CD8-positive, alpha-beta memory T cell (primary cell): Measurements from ENCODE around the gene GALNS. TPM values are rescaled to one million over a fixed set of nuclear protein-coding genes. Genes with fewer than 3 reads are reported as not detected.

Source experiments
- CTCF ChIA-PET: fragments of 350-600 bp; sonication (Branson Sonifier 250); formaldehyde crosslinking; loops from one replicate; lab custom pipeline; 2021; ENCODE audit warnings: antibody characterized with exemption; lab: Charles Lee
- POLR2A ChIA-PET: fragments of 350-600 bp; sonication (Branson Sonifier 250); formaldehyde crosslinking; loops from one replicate; lab custom pipeline; 2021; ENCODE audit warnings: antibody characterized with exemption; lab: Charles Lee
- DNase-seq, 5 donors: peaks; one replicate each; pipeline versions ENCODE4 v3.0.0 to v3.0.0-alpha.2; 2020 to 2022; ENCODE audit warnings: mixed read lengths in 1 of 5
- H3K27ac ChIP-seq: one replicate; pipeline ENCODE4 v1.7.0; 2013; ENCODE audit warnings: low read depth, mild to moderate bottlenecking, low read length, moderate library complexity
- H3K27me3 ChIP-seq: 2 replicates; pipeline ENCODE4 v1.7.0; 2013; ENCODE audit warnings: low read length, mild to moderate bottlenecking; ENCODE audit not compliant: insufficient read depth, poor library complexity, severe bottlenecking
- H3K36me3 ChIP-seq: 2 replicates; pipeline ENCODE4 v1.7.0; 2013; ENCODE audit warnings: mild to moderate bottlenecking, low read length, moderate library complexity; ENCODE audit not compliant: insufficient read depth
- H3K4me1 ChIP-seq: 2 replicates; pipeline ENCODE4 v1.7.0; 2013; ENCODE audit warnings: mild to moderate bottlenecking, low read length, moderate library complexity; ENCODE audit not compliant: insufficient read depth
- H3K4me3 ChIP-seq: 2 replicates; pipeline ENCODE4 v1.7.0; 2013; ENCODE audit warnings: mild to moderate bottlenecking, low read length
- H3K9me3 ChIP-seq: 2 replicates; pipeline ENCODE4 v1.7.0; 2013; ENCODE audit warnings: mild to moderate bottlenecking, low read length
- H3K27ac Mint-ChIP-seq, 8 donors: one replicate each; pipeline ENCODE4 v1.8.0; 2020 to 2021; ENCODE audit warnings: mixed read lengths in 8 of 8, mild to moderate bottlenecking in 6 of 8, inconsistent platforms in 3 of 8, moderate library complexity in 3 of 8
- H3K27me3 Mint-ChIP-seq, 2 donors: one replicate each; pipeline ENCODE4 v1.8.0; 2020 to 2021; ENCODE audit warnings: mixed read lengths in 2 of 2, mild to moderate bottlenecking in 1 of 2, moderate library complexity in 1 of 2
- H3K36me3 Mint-ChIP-seq, 3 donors: one replicate each; pipeline ENCODE4 v1.8.0; 2020 to 2021; ENCODE audit warnings: mixed read lengths in 3 of 3, inconsistent platforms in 1 of 3, mild to moderate bottlenecking in 1 of 3
- H3K4me1 Mint-ChIP-seq, 3 donors: one replicate each; pipeline ENCODE4 v1.8.0; 2020 to 2021; ENCODE audit warnings: mixed read lengths in 3 of 3, inconsistent platforms in 1 of 3, mild to moderate bottlenecking in 1 of 3
- H3K4me3 Mint-ChIP-seq, 7 donors: one replicate each; pipeline ENCODE4 v1.8.0; 2020 to 2021; ENCODE audit warnings: mixed read lengths in 7 of 7, mild to moderate bottlenecking in 6 of 7, moderate library complexity in 4 of 7, inconsistent platforms in 2 of 7
- H3K9me3 Mint-ChIP-seq, 5 donors: one replicate each; pipeline ENCODE4 v1.8.0; 2020 to 2022; ENCODE audit warnings: mixed read lengths in 5 of 5, mild to moderate bottlenecking in 3 of 5, moderate library complexity in 2 of 5, inconsistent platforms in 1 of 5
- polyA plus RNA-seq: library from polyadenylated mRNA; unstranded; fragments of 300-500 nt; fragmentation: Illumina TruSeq; gene quantifications from one replicate; pipeline ENCODE4 v1.2.3, GENCODE V29; 2021
- total RNA-seq, 2 experiments: library from RNA; stranded (reverse); gene quantifications; one replicate each; pipeline ENCODE4 v1.2.3, GENCODE V29; 2021

GALNS gene
- total and polyA plus RNA-seq, 3 experiments from 2014 or later = 13.0 to 22.5 (median 19.2) TPM

DNA sequence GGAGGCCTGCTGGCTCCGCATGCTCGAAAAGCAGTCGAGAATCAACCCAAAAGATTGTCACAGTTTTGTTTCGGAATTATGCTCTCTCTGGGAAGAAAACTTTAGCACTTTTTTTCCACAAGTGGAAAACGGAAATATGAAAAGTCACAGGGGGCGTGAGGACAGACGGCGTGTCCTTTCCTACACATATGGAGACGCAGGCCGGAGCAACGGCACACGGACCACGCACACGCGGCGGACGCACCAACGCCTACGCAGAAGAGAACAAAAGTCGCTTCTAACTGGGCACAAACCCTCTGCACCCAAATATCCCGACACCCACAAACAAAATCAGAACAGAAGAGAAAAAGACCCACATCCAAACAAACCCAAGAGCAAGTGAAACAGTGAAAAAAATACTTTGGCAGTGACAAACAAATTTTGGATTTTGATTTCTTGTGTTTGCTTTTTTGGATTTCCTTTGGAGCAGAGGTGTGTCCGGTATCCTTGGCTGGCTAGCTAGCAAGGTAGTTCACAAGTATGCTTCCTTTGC, 19.0 kb upstream of the GALNS start:
- Histone ChIP-seq H3K4me3 (no peak overlapping the region), H3K27ac (no peak overlapping the region), H3K27me3 (peaks cover 6% of the 10 kb centered on the region), H3K36me3 (no peaks in the 10 kb centered on the region), H3K9me3 (no peaks in the 10 kb centered on the region), H3K4me1 (no peaks in the 10 kb centered on the region)
- ChIA-PET POLR2A (no interaction called here), CTCF (no interaction called here)
- no peaks in the 10 kb centered on the region for H3K4me1 Mint-ChIP-seq
- no peak overlapping the region for H3K4me3 Mint-ChIP-seq
- DNase-seq = no peak
- H3K27me3 Mint-ChIP-seq = peaks cover 3 to 14% of the 10 kb centered on the region in 2 donors
- no peaks in the 10 kb centered on the region for H3K9me3 Mint-ChIP-seq
- H3K27ac Mint-ChIP-seq = no peak overlapping the region
- H3K36me3 Mint-ChIP-seq = no peaks in the 10 kb centered on the region

DNA sequence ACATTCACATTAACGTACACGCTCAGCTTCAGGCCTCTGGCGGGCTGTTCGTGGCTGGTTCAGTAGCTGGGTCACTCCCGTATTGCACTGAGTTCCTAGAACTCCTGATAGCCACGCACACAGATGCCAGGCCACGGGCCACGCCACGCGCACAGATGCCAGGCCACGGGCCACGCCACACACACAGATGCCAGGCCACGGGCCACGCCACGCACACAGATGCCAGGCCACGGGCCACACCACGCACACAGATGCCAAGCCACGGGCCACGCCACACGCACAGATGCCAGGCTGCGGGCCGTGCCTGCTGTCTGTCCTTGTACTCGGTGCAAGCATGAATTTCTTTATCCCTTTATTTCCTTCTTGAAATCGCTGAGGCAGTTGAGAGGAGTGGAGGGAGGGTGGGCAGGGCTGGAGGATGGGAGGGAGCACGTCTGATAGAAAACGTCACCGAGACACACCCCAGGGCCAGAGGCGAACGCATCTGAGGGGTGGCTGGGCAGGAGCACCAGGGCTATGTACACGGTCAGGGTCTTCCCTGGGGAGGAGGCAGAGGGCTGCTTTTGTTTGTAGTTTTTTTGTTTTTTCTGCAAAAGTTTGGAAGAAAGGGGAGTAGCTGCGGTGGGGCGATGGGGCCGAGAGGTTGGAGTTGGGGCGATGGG, 18.3 kb upstream of the GALNS start:
- no peaks in the 10 kb centered on the region for H3K4me1 ChIP-seq
- ChIA-PET POLR2A (no interaction called here), CTCF (no interaction called here)
- Mint-ChIP-seq H3K4me3 (no peak overlapping the region), H3K4me1 (peaks cover 0 to 3% (median 0%) of the 10 kb centered on the region in 3 donors), H3K27me3 (peaks cover 3 to 20% of the 10 kb centered on the region in 2 donors), H3K9me3 (no peaks in the 10 kb centered on the region), H3K27ac (no peak overlapping the region), H3K36me3 (no peaks in the 10 kb centered on the region)
- DNase-seq = no peak
- H3K27me3 ChIP-seq = peaks cover 6% of the 10 kb centered on the region
- no peaks in the 10 kb centered on the region for H3K36me3 ChIP-seq
- no peak overlapping the region for H3K27ac ChIP-seq
- no peaks in the 10 kb centered on the region for H3K9me3 ChIP-seq
- no peak overlapping the region for H3K4me3 ChIP-seq

DNA sequence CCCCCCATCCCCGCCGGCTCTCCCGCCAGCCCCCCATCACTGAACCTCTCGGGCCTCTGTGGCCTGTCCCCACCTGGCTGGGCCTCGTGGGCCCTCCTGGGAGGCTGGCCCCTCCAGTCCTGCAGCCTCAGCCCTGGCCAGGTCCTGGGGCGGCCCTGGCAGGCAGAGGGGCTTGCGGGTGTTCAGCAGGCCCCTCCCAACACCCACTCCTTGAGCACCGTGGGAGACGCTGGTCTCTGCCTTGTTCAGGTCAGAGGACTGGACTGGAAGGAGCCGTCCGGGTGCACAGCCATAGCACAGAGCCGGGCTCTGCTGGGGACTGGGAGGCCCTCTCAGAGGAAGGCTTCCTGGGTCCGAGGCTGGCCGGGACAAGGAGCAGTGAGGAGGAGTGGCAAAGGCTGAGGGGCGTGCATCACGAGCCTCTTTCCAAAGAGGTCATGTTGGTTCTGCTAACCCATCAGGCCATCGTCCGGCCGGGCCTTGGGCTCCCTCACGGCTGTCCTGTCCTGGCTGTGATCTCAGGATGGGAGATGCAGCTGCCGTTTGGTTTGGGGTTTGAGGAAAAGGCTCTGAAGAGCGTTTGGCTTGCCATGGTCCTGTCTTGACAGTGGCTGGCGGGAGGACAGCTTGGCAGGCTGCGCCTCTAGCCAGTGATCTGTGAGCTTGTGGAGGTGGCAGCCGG, 16.0 kb upstream of the GALNS start:
- no peaks in the 10 kb centered on the region for H3K36me3 ChIP-seq
- no peak overlapping the region for H3K4me3 ChIP-seq
- no peaks in the 10 kb centered on the region for H3K9me3 ChIP-seq
- H3K4me1 ChIP-seq = no peaks in the 10 kb centered on the region
- Mint-ChIP-seq H3K36me3 (no peaks in the 10 kb centered on the region), H3K4me3 (no peak overlapping the region), H3K9me3 (no peaks in the 10 kb centered on the region), H3K4me1 (peaks cover 0 to 3% (median 0%) of the 10 kb centered on the region in 3 donors), H3K27me3 (peaks cover 3 to 24% of the 10 kb centered on the region in 2 donors), H3K27ac (no peak overlapping the region)
- no peak for DNase-seq
- CTCF ChIA-PET = no interaction called here
- peaks cover 6% of the 10 kb centered on the region for H3K27me3 ChIP-seq
- H3K27ac ChIP-seq = no peak overlapping the region
- POLR2A ChIA-PET = no interaction called here

DNA sequence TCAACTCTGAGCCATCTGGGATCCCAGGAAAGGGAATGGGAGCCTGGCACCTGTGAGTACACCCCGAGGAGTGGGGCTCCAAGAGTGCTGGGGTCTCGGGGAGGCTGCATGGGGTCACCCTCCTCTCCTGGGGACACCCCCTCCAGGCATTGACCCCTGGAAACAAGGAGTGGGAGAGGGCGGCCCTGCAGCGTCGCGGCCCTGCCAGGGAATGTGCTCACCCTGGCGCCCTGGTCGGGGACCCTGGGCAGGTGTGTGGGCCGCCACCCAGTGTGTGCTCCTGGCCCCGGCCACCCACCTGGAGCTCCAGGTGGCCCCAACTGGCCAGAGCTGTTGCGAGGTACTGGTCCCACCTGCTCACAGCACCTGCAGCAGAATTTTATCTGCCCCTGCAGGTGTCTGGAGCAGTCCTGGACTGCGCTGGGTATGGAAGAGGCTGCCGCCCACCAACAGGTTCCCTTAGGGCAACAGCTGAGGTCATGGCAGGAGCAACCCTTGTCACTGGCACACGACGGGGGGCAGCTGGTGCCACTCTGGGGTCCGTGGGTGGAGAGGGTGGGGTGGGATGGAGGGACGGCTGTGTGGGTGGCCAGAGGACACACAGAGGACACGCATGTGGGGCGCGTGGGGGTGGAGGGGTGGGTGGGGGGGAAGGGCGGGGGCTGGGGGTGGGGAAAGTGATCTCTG, 15.1 kb upstream of the GALNS start:
- CTCF ChIA-PET = no interaction called here
- H3K9me3 ChIP-seq = no peaks in the 10 kb centered on the region
- no peak overlapping the region for H3K27ac Mint-ChIP-seq
- no peak overlapping the region for H3K4me3 ChIP-seq
- peak overlapping the region; percentile 4 for H3K27ac ChIP-seq
- H3K9me3 Mint-ChIP-seq = no peaks in the 10 kb centered on the region
- H3K36me3 ChIP-seq = no peaks in the 10 kb centered on the region
- H3K4me1 Mint-ChIP-seq = peaks cover 0 to 3% (median 0%) of the 10 kb centered on the region in 3 donors
- H3K27me3 Mint-ChIP-seq = peaks cover 3 to 24% of the 10 kb centered on the region in 2 donors
- no peaks in the 10 kb centered on the region for H3K36me3 Mint-ChIP-seq
- H3K4me1 ChIP-seq = no peaks in the 10 kb centered on the region
- POLR2A ChIA-PET = no interaction called here
- peaks cover 6% of the 10 kb centered on the region for H3K27me3 ChIP-seq
- DNase-seq = no peak
- H3K4me3 Mint-ChIP-seq = no peak overlapping the region

DNA sequence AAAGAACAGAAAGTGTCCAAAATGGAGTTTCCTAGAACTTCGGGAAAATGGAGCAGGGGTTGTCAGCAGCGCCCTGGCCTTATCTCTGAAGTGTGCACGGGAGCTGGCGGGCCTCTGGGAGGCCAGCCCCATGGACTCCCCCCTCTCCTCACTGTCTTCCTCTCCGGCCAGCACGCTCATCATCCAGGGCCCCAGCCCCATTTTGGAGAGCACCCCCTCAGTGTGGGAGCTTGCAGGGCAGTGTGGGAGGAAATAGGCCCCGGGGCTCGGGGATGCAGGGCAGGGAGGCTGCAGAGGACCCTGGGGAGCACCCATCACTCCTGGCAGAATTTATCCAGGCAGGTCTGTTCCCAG, 14.6 kb upstream of the GALNS start:
- no peaks in the 10 kb centered on the region for H3K4me1 ChIP-seq
- H3K9me3 ChIP-seq = no peaks in the 10 kb centered on the region
- H3K27me3 ChIP-seq = peaks cover 6% of the 10 kb centered on the region
- Mint-ChIP-seq H3K4me1 (peaks cover 0 to 3% (median 0%) of the 10 kb centered on the region in 3 donors), H3K36me3 (no peaks in the 10 kb centered on the region), H3K9me3 (no peaks in the 10 kb centered on the region), H3K27ac (no peak overlapping the region), H3K27me3 (peaks cover 2 to 21% of the 10 kb centered on the region in 2 donors), H3K4me3 (no peak overlapping the region)
- no peaks in the 10 kb centered on the region for H3K36me3 ChIP-seq
- ChIA-PET CTCF (no interaction called here), POLR2A (no interaction called here)
- H3K27ac ChIP-seq = peak overlapping the region; percentile 4
- no peak for DNase-seq
- H3K4me3 ChIP-seq = no peak overlapping the region

DNA sequence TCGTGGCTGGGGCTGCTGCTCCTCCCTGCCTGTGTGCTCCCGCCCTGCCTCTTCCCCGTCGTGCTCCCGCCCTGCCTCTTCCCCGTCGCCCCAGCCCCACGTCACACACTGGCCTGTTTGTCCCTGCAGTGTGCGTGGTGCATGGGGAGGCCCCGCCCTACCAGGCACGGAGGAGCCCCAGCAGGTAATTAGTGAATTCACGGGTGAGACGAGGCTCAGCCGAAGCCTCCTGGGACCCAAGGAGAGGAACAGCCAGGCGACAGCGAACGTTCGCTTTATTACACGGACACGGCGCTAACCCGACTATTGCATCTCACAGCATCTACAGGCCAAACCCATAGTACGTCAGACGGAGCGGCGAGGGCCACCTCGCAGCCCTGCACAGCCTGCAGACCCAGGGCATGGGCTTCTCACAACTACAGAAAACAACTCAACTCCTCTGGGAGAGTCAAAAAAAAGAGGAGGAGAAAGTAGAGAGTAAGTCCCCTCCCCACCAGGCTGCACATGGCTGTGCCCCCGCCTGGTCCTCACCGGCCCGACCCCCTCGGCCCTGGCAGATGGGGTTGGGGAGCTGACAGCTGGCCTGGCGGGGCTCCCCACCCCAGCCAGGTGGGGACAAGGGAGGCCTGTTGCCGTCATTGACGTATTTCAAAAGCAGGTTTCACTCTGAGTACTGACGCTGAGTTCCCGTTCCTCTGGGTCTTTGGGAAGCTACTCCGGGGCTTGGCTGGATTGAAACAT, 14.0 kb upstream of the GALNS start:
- H3K9me3 ChIP-seq = no peaks in the 10 kb centered on the region
- POLR2A ChIA-PET = no interaction called here
- Mint-ChIP-seq H3K36me3 (no peaks in the 10 kb centered on the region), H3K9me3 (no peaks in the 10 kb centered on the region), H3K4me3 (no peak overlapping the region), H3K27me3 (peaks cover 2 to 20% of the 10 kb centered on the region in 2 donors), H3K27ac (no peak overlapping the region), H3K4me1 (peaks cover 0 to 3% (median 0%) of the 10 kb centered on the region in 3 donors)
- H3K36me3 ChIP-seq = no peaks in the 10 kb centered on the region
- CTCF ChIA-PET = no interaction called here
- no peak for DNase-seq
- no peak overlapping the region for H3K4me3 ChIP-seq
- peak overlapping the region; percentile 4 for H3K27ac ChIP-seq
- H3K4me1 ChIP-seq = no peaks in the 10 kb centered on the region
- H3K27me3 ChIP-seq = peaks cover 6% of the 10 kb centered on the region

DNA sequence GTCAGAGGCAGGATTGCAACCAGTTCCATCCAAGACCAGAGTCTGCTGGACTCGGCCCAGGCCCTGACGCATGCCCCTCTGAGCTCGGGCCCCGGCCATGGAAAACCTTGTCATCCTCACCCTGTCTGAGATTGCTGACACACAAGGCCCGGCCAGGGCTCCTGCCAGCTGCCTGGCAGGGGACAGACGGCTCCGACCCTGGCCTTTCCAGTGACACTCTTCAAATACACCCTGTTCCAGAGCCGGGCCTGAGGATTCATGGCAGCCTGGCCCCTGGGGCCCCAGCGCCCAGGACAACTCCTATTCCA, 12.9 kb upstream of the GALNS start:
- Mint-ChIP-seq H3K27me3 (peaks cover 3 to 20% of the 10 kb centered on the region in 2 donors), H3K27ac (no peak overlapping the region), H3K9me3 (no peaks in the 10 kb centered on the region), H3K4me3 (no peak overlapping the region), H3K36me3 (no peaks in the 10 kb centered on the region), H3K4me1 (peaks cover 0 to 3% (median 0%) of the 10 kb centered on the region in 3 donors)
- H3K4me3 ChIP-seq = no peak overlapping the region
- POLR2A ChIA-PET = no interaction called here
- peaks cover 6% of the 10 kb centered on the region for H3K27me3 ChIP-seq
- DNase-seq = no peak
- no peaks in the 10 kb centered on the region for H3K4me1 ChIP-seq
- H3K27ac ChIP-seq = no peak overlapping the region
- CTCF ChIA-PET = no interaction called here
- no peaks in the 10 kb centered on the region for H3K36me3 ChIP-seq
- H3K9me3 ChIP-seq = no peaks in the 10 kb centered on the region
